ENCODE results near the gene CACNA2D2. TPM values are rescaled to one million over a fixed set of nuclear protein-coding genes. Genes with fewer than 3 reads are reported as not detected.
A peak's percentile ranks its signal among the peaks of the same experiment; 100 is the strongest.

CACNA2D2 gene
- total RNA-seq, 1 experiment from 2014 or later: 27.7 TPM

GRCh38 chr3:50321336-50322114 is 181.9 kb downstream of the CACNA2D2 start:
- Histone ChIP-seq H3K79me1 (ENCODE audit: insufficient read depth, low read depth, low read length, poor library complexity, severe bottlenecking) (no peaks in the 10 kb centered on the region), H3K56ac (ENCODE audit: insufficient read length, low read depth, low read length) (no peak overlapping the region), H3K9me3 (ENCODE audit: control insufficient read depth, low read depth, low read length) (no peaks in the 10 kb centered on the region), H3K27ac (ENCODE audit: insufficient read length, low read depth, low read length) (no peak overlapping the region), H2AK5ac (ENCODE audit: insufficient read length, low read length) (no peak overlapping the region), H4K20me1 (ENCODE audit: control insufficient read depth, insufficient read depth, insufficient read length) (no peaks in the 10 kb centered on the region), H4K8ac (replicated peaks; ENCODE audit: insufficient read length, low read depth, low read length) (no peak overlapping the region), H3T11ph (ENCODE audit: low read length) (no peak overlapping the region), H3K4me2 (ENCODE audit: insufficient read depth, insufficient read length, low read length) (peak overlapping the region; percentile 37), H3K18ac (ENCODE audit: insufficient read length, low read depth, low read length) (peak overlapping the region; percentile 96), H3K23me2 (ENCODE audit: insufficient read length, low read depth, low read length, poor library complexity, severe bottlenecking) (peaks cover 15% of the 10 kb centered on the region), H3K79me2 (ENCODE audit: insufficient read depth, low read length) (peaks cover 5% of the 10 kb centered on the region; the same call in 1 of the 2 replicates), H3K9ac (ENCODE audit: extremely low read depth, insufficient read length, low read length) (peak overlapping the region; percentile 87), H2BK15ac (ENCODE audit: low read depth, low read length) (no peak overlapping the region), H3K14ac (ENCODE audit: insufficient read depth, low read length) (peak overlapping the region; percentile 98), H2BK20ac (ENCODE audit: low read depth, low read length, poor library complexity, severe bottlenecking) (no peak overlapping the region), H2BK12ac (ENCODE audit: insufficient read length, low read depth, low read length) (no peak overlapping the region), H4K91ac (ENCODE audit: insufficient read length, low read depth, low read length) (no peak overlapping the region), H3K27me3 (ENCODE audit: insufficient read depth, low read length) (no peaks in the 10 kb centered on the region), H3K4ac (ENCODE audit: low read depth, low read length) (no peak overlapping the region), H3K4me1 (ENCODE audit: insufficient read depth, low read length) (peaks cover 6% of the 10 kb centered on the region; the same call in 1 of the 2 replicates), H4K5ac (ENCODE audit: insufficient read length, low read depth, low read length) (no peak overlapping the region), H2AFZ (ENCODE audit: low read length) (no peak overlapping the region), H2BK5ac (ENCODE audit: insufficient read length, low read length) (peak overlapping the region; percentile 81), H2BK120ac (ENCODE audit: low read depth, low read length, poor library complexity, severe bottlenecking) (no peak overlapping the region), H3K23ac (ENCODE audit: insufficient read length, low read depth, low read length) (no peak overlapping the region)
- H3K27me3 Mint-ChIP-seq (ENCODE audit: low read depth): no peaks in the 10 kb centered on the region
- no peaks in the 10 kb centered on the region for H3K9me3 Mint-ChIP-seq
- no CpG with 5 or more reads among the region's 59 CpGs for WGBS (ENCODE audit: extremely low coverage, insufficient read length, low lambda C conversion rate)
- H3K36me3 Mint-ChIP-seq (ENCODE audit: insufficient read depth in 1 of 3, low read depth in 3 of 3): peaks cover 37 to 59% (median 47%) of the 10 kb centered on the region in 3 experiments
- peak; percentile 94 for DNase-seq
- peak overlapping the region; percentile 98 to 100 (median 99) for H3K27ac Mint-ChIP-seq
- TF ChIP-seq, protein P1, sequence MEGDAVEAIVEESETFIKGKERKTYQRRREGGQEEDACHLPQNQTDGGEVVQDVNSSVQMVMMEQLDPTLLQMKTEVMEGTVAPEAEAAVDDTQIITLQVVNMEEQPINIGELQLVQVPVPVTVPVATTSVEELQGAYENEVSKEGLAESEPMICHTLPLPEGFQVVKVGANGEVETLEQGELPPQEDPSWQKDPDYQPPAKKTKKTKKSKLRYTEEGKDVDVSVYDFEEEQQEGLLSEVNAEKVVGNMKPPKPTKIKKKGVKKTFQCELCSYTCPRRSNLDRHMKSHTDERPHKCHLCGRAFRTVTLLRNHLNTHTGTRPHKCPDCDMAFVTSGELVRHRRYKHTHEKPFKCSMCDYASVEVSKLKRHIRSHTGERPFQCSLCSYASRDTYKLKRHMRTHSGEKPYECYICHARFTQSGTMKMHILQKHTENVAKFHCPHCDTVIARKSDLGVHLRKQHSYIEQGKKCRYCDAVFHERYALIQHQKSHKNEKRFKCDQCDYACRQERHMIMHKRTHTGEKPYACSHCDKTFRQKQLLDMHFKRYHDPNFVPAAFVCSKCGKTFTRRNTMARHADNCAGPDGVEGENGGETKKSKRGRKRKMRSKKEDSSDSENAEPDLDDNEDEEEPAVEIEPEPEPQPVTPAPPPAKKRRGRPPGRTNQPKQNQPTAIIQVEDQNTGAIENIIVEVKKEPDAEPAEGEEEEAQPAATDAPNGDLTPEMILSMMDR (conservative IDR thresholded peaks at IDR 0.05): peak; percentile 78
- H3K4me3 Mint-ChIP-seq: peak overlapping the region; percentile 85 to 90
- H3K4me1 Mint-ChIP-seq: peaks cover 27 to 42% of the 10 kb centered on the region in 2 experiments
